ENCODE results near the gene ANKRD18A.

The ANKRD18A gene

GRCh38 chr9:38620483-38621433 is at the start of gene ANKRD18A:
Gene ANKRD18A (minus strand): TSS chr9:38620596. CDS start chr9:38620285, 311 bp downstream.
- Histone ChIP-seq H3K9me3 (ENCODE audit: insufficient read depth, low read length) (peaks cover 22% of the 10 kb centered on the region), H3K4me1 (ENCODE audit: insufficient read depth, insufficient read length) (peaks cover 3% of the 10 kb centered on the region), H3K36me3 (ENCODE audit: insufficient read depth, insufficient read length, low read length) (no peaks in the 10 kb centered on the region), H3K9ac (ENCODE audit: insufficient read length, low read depth) (peak within 1 kb of the TSS; percentile 89), H3K4me3 (ENCODE audit: insufficient read length, low read depth) (peak within 1 kb of the TSS; percentile 78), H3K27me3 (ENCODE audit: insufficient read depth, insufficient read length) (peaks cover 26% of the 10 kb centered on the region)
- peak; percentile 97 for DNase-seq (ENCODE audit: low read depth, low spot score)
- TF ChIP-seq YY1 (IDR thresholded peaks at IDR 0.05; ENCODE audit: insufficient read depth, insufficient read length), result peak; percentile 73
- no peak for TF ChIP-seq SUZ12 (IDR thresholded peaks at IDR 0.05; ENCODE audit: extremely low read depth, insufficient read depth, insufficient read length)
- no peak for TF ChIP-seq ZNF274 (IDR thresholded peaks at IDR 0.05; ENCODE audit: low read depth, low read length)

- H3K4me3 ChIP-seq (ENCODE audit: insufficient read length, low read depth), result no peak overlapping the region
- H3K4me1 ChIP-seq (ENCODE audit: insufficient read depth, insufficient read length), result peaks cover 2% of the 10 kb centered on the region
- DNase-seq (ENCODE audit: low read depth, low spot score), result no peak
- H3K9me3 ChIP-seq (ENCODE audit: insufficient read depth, low read length), result no peaks in the 10 kb centered on the region
- no peaks in the 10 kb centered on the region for H3K27me3 ChIP-seq (ENCODE audit: insufficient read depth, insufficient read length)
- no peaks in the 10 kb centered on the region for H3K36me3 ChIP-seq (ENCODE audit: insufficient read depth, insufficient read length, low read length)
- no peak overlapping the region for H3K9ac ChIP-seq (ENCODE audit: insufficient read length, low read depth)
- no peak for TF ChIP-seq YY1 (IDR thresholded peaks at IDR 0.05; ENCODE audit: insufficient read depth, insufficient read length)
- no peak for TF ChIP-seq SUZ12 (IDR thresholded peaks at IDR 0.05; ENCODE audit: extremely low read depth, insufficient read depth, insufficient read length)
- no peak for TF ChIP-seq ZNF274 (IDR thresholded peaks at IDR 0.05; ENCODE audit: low read depth, low read length)
Measured at GRCh38 chr9:38668791-38669466, 48.5 kb upstream of the ANKRD18A start.

- TF ChIP-seq SUZ12 (IDR thresholded peaks at IDR 0.05; ENCODE audit: extremely low read depth, insufficient read depth, insufficient read length) (no peak), YY1 (IDR thresholded peaks at IDR 0.05; ENCODE audit: insufficient read depth, insufficient read length) (no peak), ZNF274 (IDR thresholded peaks at IDR 0.05; ENCODE audit: low read depth, low read length) (no peak)
- H3K9me3 ChIP-seq (ENCODE audit: insufficient read depth, low read length), result no peaks in the 10 kb centered on the region
- no peak for DNase-seq (ENCODE audit: low read depth, low spot score)
- H3K4me3 ChIP-seq (ENCODE audit: insufficient read length, low read depth), result no peak overlapping the region
- H3K27me3 ChIP-seq (ENCODE audit: insufficient read depth, insufficient read length), result no peaks in the 10 kb centered on the region
- H3K36me3 ChIP-seq (ENCODE audit: insufficient read depth, insufficient read length, low read length), result no peaks in the 10 kb centered on the region
- no peaks in the 10 kb centered on the region for H3K4me1 ChIP-seq (ENCODE audit: insufficient read depth, insufficient read length)
- H3K9ac ChIP-seq (ENCODE audit: insufficient read length, low read depth), result no peak overlapping the region
Measured at GRCh38 chr9:38662763-38663593, 42.6 kb upstream of the ANKRD18A start.

GRCh38 chr9:38659538-38659937 is 39.1 kb upstream of the ANKRD18A start:
- Histone ChIP-seq H3K9ac (ENCODE audit: insufficient read length, low read depth) (no peak overlapping the region), H3K9me3 (ENCODE audit: insufficient read depth, low read length) (no peaks in the 10 kb centered on the region), H3K27me3 (ENCODE audit: insufficient read depth, insufficient read length) (no peaks in the 10 kb centered on the region), H3K36me3 (ENCODE audit: insufficient read depth, insufficient read length, low read length) (no peaks in the 10 kb centered on the region), H3K4me3 (ENCODE audit: insufficient read length, low read depth) (no peak overlapping the region), H3K4me1 (ENCODE audit: insufficient read depth, insufficient read length) (no peaks in the 10 kb centered on the region)
- TF ChIP-seq SUZ12 (IDR thresholded peaks at IDR 0.05; ENCODE audit: extremely low read depth, insufficient read depth, insufficient read length) (no peak), YY1 (IDR thresholded peaks at IDR 0.05; ENCODE audit: insufficient read depth, insufficient read length) (no peak), ZNF274 (IDR thresholded peaks at IDR 0.05; ENCODE audit: low read depth, low read length) (no peak)
- no peak for DNase-seq (ENCODE audit: low read depth, low spot score)

GRCh38 chr9:38656896-38657295 is 36.5 kb upstream of the ANKRD18A start:
- TF ChIP-seq YY1 (IDR thresholded peaks at IDR 0.05; ENCODE audit: insufficient read depth, insufficient read length), result no peak
- no peak for TF ChIP-seq SUZ12 (IDR thresholded peaks at IDR 0.05; ENCODE audit: extremely low read depth, insufficient read depth, insufficient read length)
- no peak for TF ChIP-seq ZNF274 (IDR thresholded peaks at IDR 0.05; ENCODE audit: low read depth, low read length)
- no peaks in the 10 kb centered on the region for H3K27me3 ChIP-seq (ENCODE audit: insufficient read depth, insufficient read length)
- H3K9ac ChIP-seq (ENCODE audit: insufficient read length, low read depth), result no peak overlapping the region
- H3K36me3 ChIP-seq (ENCODE audit: insufficient read depth, insufficient read length, low read length), result no peaks in the 10 kb centered on the region
- no peak overlapping the region for H3K4me3 ChIP-seq (ENCODE audit: insufficient read length, low read depth)
- H3K4me1 ChIP-seq (ENCODE audit: insufficient read depth, insufficient read length), result no peaks in the 10 kb centered on the region
- no peak for DNase-seq (ENCODE audit: low read depth, low spot score)
- H3K9me3 ChIP-seq (ENCODE audit: insufficient read depth, low read length), result no peaks in the 10 kb centered on the region

GRCh38 chr9:38652486-38652885 is 32.1 kb upstream of the ANKRD18A start:
- no peaks in the 10 kb centered on the region for H3K4me1 ChIP-seq (ENCODE audit: insufficient read depth, insufficient read length)
- H3K9ac ChIP-seq (ENCODE audit: insufficient read length, low read depth), result no peak overlapping the region
- H3K36me3 ChIP-seq (ENCODE audit: insufficient read depth, insufficient read length, low read length), result no peaks in the 10 kb centered on the region
- H3K9me3 ChIP-seq (ENCODE audit: insufficient read depth, low read length), result no peaks in the 10 kb centered on the region
- H3K4me3 ChIP-seq (ENCODE audit: insufficient read length, low read depth), result no peak overlapping the region
- H3K27me3 ChIP-seq (ENCODE audit: insufficient read depth, insufficient read length), result no peaks in the 10 kb centered on the region
- TF ChIP-seq SUZ12 (IDR thresholded peaks at IDR 0.05; ENCODE audit: extremely low read depth, insufficient read depth, insufficient read length), result no peak
- no peak for TF ChIP-seq YY1 (IDR thresholded peaks at IDR 0.05; ENCODE audit: insufficient read depth, insufficient read length)
- TF ChIP-seq ZNF274 (IDR thresholded peaks at IDR 0.05; ENCODE audit: low read depth, low read length), result no peak
- no peak for DNase-seq (ENCODE audit: low read depth, low spot score)

All from NT2/D1 (cell line).